Measurements from ENCODE around the gene CDC40.

DNA sequence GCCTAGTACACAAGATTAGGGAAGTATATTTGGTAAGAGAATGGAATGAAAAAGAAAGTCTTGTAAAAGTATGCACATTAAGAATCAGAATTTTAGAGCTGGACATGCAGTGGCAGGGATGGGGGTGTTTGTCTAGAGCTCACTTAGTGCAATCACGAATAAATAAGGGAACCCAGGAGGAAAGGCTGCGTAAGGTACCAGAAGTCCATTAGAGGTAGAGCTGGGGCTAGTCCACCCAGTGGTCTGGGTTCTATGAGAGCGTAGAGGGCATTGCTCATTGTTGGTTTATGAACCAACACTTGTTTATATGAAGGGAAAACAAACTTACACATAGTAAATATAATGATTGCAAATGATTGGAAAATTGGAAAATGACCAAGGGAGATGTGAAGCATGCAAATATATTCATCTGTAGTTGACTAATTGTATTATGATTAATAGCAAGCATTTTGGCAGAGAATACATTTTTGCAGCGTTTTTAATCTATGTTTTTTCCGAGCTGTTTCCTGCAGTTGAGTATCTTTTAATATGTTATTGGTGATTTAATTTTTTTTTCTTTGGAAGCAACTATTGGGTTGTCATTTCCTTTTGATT is 3.2 kb downstream of the CDC40 start:
- TF ChIP-seq, protein P1, sequence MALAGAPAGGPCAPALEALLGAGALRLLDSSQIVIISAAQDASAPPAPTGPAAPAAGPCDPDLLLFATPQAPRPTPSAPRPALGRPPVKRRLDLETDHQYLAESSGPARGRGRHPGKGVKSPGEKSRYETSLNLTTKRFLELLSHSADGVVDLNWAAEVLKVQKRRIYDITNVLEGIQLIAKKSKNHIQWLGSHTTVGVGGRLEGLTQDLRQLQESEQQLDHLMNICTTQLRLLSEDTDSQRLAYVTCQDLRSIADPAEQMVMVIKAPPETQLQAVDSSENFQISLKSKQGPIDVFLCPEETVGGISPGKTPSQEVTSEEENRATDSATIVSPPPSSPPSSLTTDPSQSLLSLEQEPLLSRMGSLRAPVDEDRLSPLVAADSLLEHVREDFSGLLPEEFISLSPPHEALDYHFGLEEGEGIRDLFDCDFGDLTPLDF (CRISPR knock-in tag; IDR thresholded peaks at IDR 0.05) = no peak
- no peak for TF ChIP-seq EGR1 (conservative IDR thresholded peaks at IDR 0.05)
- TF ChIP-seq, protein P2, sequence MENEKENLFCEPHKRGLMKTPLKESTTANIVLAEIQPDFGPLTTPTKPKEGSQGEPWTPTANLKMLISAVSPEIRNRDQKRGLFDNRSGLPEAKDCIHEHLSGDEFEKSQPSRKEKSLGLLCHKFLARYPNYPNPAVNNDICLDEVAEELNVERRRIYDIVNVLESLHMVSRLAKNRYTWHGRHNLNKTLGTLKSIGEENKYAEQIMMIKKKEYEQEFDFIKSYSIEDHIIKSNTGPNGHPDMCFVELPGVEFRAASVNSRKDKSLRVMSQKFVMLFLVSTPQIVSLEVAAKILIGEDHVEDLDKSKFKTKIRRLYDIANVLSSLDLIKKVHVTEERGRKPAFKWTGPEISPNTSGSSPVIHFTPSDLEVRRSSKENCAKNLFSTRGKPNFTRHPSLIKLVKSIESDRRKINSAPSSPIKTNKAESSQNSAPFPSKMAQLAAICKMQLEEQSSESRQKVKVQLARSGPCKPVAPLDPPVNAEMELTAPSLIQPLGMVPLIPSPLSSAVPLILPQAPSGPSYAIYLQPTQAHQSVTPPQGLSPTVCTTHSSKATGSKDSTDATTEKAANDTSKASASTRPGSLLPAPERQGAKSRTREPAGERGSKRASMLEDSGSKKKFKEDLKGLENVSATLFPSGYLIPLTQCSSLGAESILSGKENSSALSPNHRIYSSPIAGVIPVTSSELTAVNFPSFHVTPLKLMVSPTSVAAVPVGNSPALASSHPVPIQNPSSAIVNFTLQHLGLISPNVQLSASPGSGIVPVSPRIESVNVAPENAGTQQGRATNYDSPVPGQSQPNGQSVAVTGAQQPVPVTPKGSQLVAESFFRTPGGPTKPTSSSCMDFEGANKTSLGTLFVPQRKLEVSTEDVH (IDR thresholded peaks at IDR 0.05; ENCODE audit: low read depth, partially characterized antibody) = no peak
- TF ChIP-seq, protein P3, sequence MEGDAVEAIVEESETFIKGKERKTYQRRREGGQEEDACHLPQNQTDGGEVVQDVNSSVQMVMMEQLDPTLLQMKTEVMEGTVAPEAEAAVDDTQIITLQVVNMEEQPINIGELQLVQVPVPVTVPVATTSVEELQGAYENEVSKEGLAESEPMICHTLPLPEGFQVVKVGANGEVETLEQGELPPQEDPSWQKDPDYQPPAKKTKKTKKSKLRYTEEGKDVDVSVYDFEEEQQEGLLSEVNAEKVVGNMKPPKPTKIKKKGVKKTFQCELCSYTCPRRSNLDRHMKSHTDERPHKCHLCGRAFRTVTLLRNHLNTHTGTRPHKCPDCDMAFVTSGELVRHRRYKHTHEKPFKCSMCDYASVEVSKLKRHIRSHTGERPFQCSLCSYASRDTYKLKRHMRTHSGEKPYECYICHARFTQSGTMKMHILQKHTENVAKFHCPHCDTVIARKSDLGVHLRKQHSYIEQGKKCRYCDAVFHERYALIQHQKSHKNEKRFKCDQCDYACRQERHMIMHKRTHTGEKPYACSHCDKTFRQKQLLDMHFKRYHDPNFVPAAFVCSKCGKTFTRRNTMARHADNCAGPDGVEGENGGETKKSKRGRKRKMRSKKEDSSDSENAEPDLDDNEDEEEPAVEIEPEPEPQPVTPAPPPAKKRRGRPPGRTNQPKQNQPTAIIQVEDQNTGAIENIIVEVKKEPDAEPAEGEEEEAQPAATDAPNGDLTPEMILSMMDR (IDR thresholded peaks at IDR 0.05 in 2 of 3, conservative IDR thresholded peaks at IDR 0.05 in 1 of 3; ENCODE audit: insufficient read depth in 2 of 3, low read depth in 1 of 3, low read length in 3 of 3) = no peak
- TF ChIP-seq NCOA4 (IDR thresholded peaks at IDR 0.05; ENCODE audit: partially characterized antibody) = no peak
- TF ChIP-seq MED1 (CRISPR knock-in tag; IDR thresholded peaks at IDR 0.05; ENCODE audit: borderline replicate concordance) = no peak
- no peak for TF ChIP-seq CXXC5 (CRISPR knock-in tag; IDR thresholded peaks at IDR 0.05)
- no peak for TF ChIP-seq ZNF133 (CRISPR knock-in tag; IDR thresholded peaks at IDR 0.05)
